ENCODE measurements around the gene METTL16. TPM values are rescaled to one million over a fixed set of nuclear protein-coding genes. Genes with fewer than 3 reads are reported as not detected.

Gene METTL16
- 12.5 and 19.2 TPM in 2 replicates for total RNA-seq

GRCh38 chr17:2511462-2512369, at the start of gene METTL16:
Gene METTL16, minus strand, starts transcription at chr17:2511888. Its CDS starts 9,557 bp downstream, at chr17:2502331.

GRCh38 chr17:2400877-2401425, 110.7 kb downstream of the METTL16 start, which contains the start of gene MNT:
Gene MNT, minus strand, starts transcription at chr17:2401060. Its CDS starts 348 bp downstream, at chr17:2400712.

Small RNA genes lying within 50 kb of the gene (small RNA-seq; reads per million reads assigned to genes)
- gene AC006435.3, result not detected
- not detected for gene AC006435.4
- not detected for gene AC006435.5

Other genes starting within 250 kb of the METTL16 start
- 28.0 and 38.2 TPM in 2 replicates for gene SMG6, start 208.1 kb downstream of the METTL16 start, total RNA-seq
- 25.0 and 29.0 TPM in 2 replicates for gene SRR, start 207.9 kb downstream of the METTL16 start, total RNA-seq
- 59.9 and 70.8 TPM in 2 replicates for gene TSR1, start 175.4 kb downstream of the METTL16 start, total RNA-seq
- gene SGSM2, start 174.4 kb downstream of the METTL16 start, total RNA-seq, result 24.3 and 25.8 TPM in 2 replicates
- gene MNT, start 110.8 kb downstream of the METTL16 start, total RNA-seq, result 8.5 and 13.5 TPM in 2 replicates
- 78.3 and 90.7 TPM in 2 replicates for gene PAFAH1B1, start 81.8 kb upstream of the METTL16 start, total RNA-seq
- gene CLUH, start 199.9 kb upstream of the METTL16 start, total RNA-seq, result 76.1 and 104 TPM in 2 replicates
- gene CCDC92B, start 237.8 kb upstream of the METTL16 start, total RNA-seq, result under 0.01 TPM in 2 replicates

Data from subcutaneous preadipocyte (primary cell).